Testis (tissue), 3 donors: ENCODE measurements around the gene AAMDC. TPM values are rescaled to one million over a fixed set of nuclear protein-coding genes. Genes with fewer than 3 reads are reported as not detected.

Source experiments
- DNase-seq: peaks from one replicate; pipeline ENCODE4 v3.0.0-alpha.2; 2019
- H3K27ac ChIP-seq, 2 donors: fragments of 200-600 bp; sonication (generic); one replicate each; pipeline ENCODE4 v1.5.1; 2019
- H3K27me3 ChIP-seq: fragments of 200-600 bp; sonication (generic); one replicate; pipeline ENCODE4 v1.5.1; 2019
- H3K36me3 ChIP-seq: fragments of 200-600 bp; sonication (generic); one replicate; pipeline ENCODE4 v1.5.1; 2017; ENCODE audit warnings: low read depth; ENCODE audit errors: missing control alignments
- H3K4me1 ChIP-seq: fragments of 200-600 bp; sonication (generic); one replicate; pipeline ENCODE4 v1.5.1; 2019
- H3K4me3 ChIP-seq, 2 donors: fragments of 200-600 bp; sonication (generic); one replicate each; pipeline ENCODE4 v1.5.1; 2017 to 2019
- H3K9me3 ChIP-seq: fragments of 200-600 bp; sonication (generic); one replicate; pipeline ENCODE4 v1.5.1; 2017
- CTCF ChIP-seq, 3 experiments: fragments of 450-650 bp in 2 of 3; fragments of 200-600 bp in 1 of 3; sonication (generic) in 1 of 3; IDR thresholded peaks; one replicate each; pipeline ENCODE4 v1.5.1; 2016 to 2019; ENCODE audit warnings: antibody characterized with exemption in 3 of 3, mild to moderate bottlenecking in 2 of 3, moderate library complexity in 1 of 3
- POLR2A ChIP-seq: fragments of 450-650 bp; IDR thresholded peaks from one replicate; pipeline ENCODE4 v1.6.1; 2017; ENCODE audit warnings: antibody characterized with exemption, mild to moderate bottlenecking, moderate library complexity
- WGBS, 2 donors: methylation state at CpG; one replicate each; pipeline ENCODE4 v1.1.5; 2018; 5-methylcytosine and 5-hydroxymethylcytosine counted together
- intact Hi-C: fragments of 100-400 bp; cut with DNase I; formaldehyde crosslinking; loops from one replicate; pipeline ENCODE4 v1.15.1; 2023; ENCODE audit warnings: low total_unique reads
- polyA plus RNA-seq: library from polyadenylated mRNA; stranded (reverse); fragments of 350-450 nt; fragmentation: Illumina TruSeq; extraction: RNeasy Lipid Tissue Mini Kit (QIAGEN cat#74804); gene quantifications from one replicate; pipeline ENCODE4 v1.2.3, GENCODE V29; 2014; ENCODE audit warnings: low read depth, low replicate concordance; ENCODE audit not compliant: insufficient read depth
- total RNA-seq, 2 donors: library from RNA; depleted of rRNA; stranded (reverse); fragments of >200 nt; gene quantifications; one replicate each; pipeline ENCODE4 v1.2.3, GENCODE V29; 2016

AAMDC gene
- total and polyA plus RNA-seq, 3 donors from 2014 or later = 20.2 to 56.6 (median 22.0) TPM

GRCh38 chr11:77778549-77778948 lies 42.4 kb upstream of the AAMDC start:
- intact Hi-C loops = no loop called here
- 32 to 42% methylated on average over 1 of the region's 1 CpG for WGBS, 2 donors
- no peak for DNase-seq
- TF ChIP-seq CTCF (IDR thresholded peaks at IDR 0.05) (no peak), POLR2A (no peak)
- Histone ChIP-seq H3K4me3 (no peak overlapping the region), H3K36me3 (no peaks in the 10 kb centered on the region), H3K27me3 (no peaks in the 10 kb centered on the region), H3K27ac (no peak overlapping the region), H3K4me1 (no peaks in the 10 kb centered on the region), H3K9me3 (no peaks in the 10 kb centered on the region)

- intact Hi-C loops = no loop called here
- Histone ChIP-seq H3K4me1 (no peaks in the 10 kb centered on the region), H3K4me3 (no peak overlapping the region), H3K36me3 (no peaks in the 10 kb centered on the region), H3K27me3 (no peaks in the 10 kb centered on the region), H3K9me3 (no peaks in the 10 kb centered on the region), H3K27ac (no peak overlapping the region)
- TF ChIP-seq POLR2A = no peak
- no peak for TF ChIP-seq CTCF (IDR thresholded peaks at IDR 0.05)
- DNase-seq = no peak
These were observed 41.0 kb upstream of the AAMDC start for GRCh38 chr11:77779935-77780334.

GRCh38 chr11:77783025-77783424 lies 37.9 kb upstream of the AAMDC start:
- 97 to 98% methylated on average over 1 of the region's 1 CpG for WGBS, 2 donors
- no peak for DNase-seq
- intact Hi-C loops = no loop called here
- H3K27ac ChIP-seq = no peak overlapping the region
- H3K9me3 ChIP-seq = no peaks in the 10 kb centered on the region
- H3K4me1 ChIP-seq = no peaks in the 10 kb centered on the region
- no peaks in the 10 kb centered on the region for H3K36me3 ChIP-seq
- no peak overlapping the region for H3K4me3 ChIP-seq
- no peaks in the 10 kb centered on the region for H3K27me3 ChIP-seq
- TF ChIP-seq POLR2A = no peak
- no peak for TF ChIP-seq CTCF (IDR thresholded peaks at IDR 0.05)

GRCh38 chr11:77784572-77784971 lies 36.4 kb upstream of the AAMDC start:
- no peaks in the 10 kb centered on the region for H3K36me3 ChIP-seq
- no peaks in the 10 kb centered on the region for H3K9me3 ChIP-seq
- H3K27me3 ChIP-seq = no peaks in the 10 kb centered on the region
- H3K4me3 ChIP-seq = no peak overlapping the region
- intact Hi-C loops = no loop called here
- DNase-seq = no peak
- TF ChIP-seq POLR2A (no peak), CTCF (IDR thresholded peaks at IDR 0.05) (no peak)
- no peaks in the 10 kb centered on the region for H3K4me1 ChIP-seq
- 78 to 87% methylated on average over 3 of the region's 3 CpGs for WGBS, 2 donors
- no peak overlapping the region for H3K27ac ChIP-seq

GRCh38 chr11:77789061-77789730 lies 31.7 kb upstream of the AAMDC start:
- Histone ChIP-seq H3K4me3 (no peak overlapping the region), H3K36me3 (no peaks in the 10 kb centered on the region), H3K9me3 (no peaks in the 10 kb centered on the region), H3K4me1 (no peaks in the 10 kb centered on the region), H3K27me3 (no peaks in the 10 kb centered on the region), H3K27ac (no peak overlapping the region)
- no peak for DNase-seq
- no peak for TF ChIP-seq CTCF (IDR thresholded peaks at IDR 0.05)
- no peak for TF ChIP-seq POLR2A
- WGBS, 2 donors = 78 to 87% methylated on average over 7 to 11 of the region's 11 CpGs
- intact Hi-C loops = no loop called here
